ENCODE measurements around the gene PVALB.

- TF ChIP-seq CTCF (IDR thresholded peaks at IDR 0.05) (no peak), POLR2A (IDR thresholded peaks at IDR 0.05; ENCODE audit: low read depth) (no peak)
These were observed 9.2 kb downstream of the PVALB start for GRCh38 chr22:36807627-36808026.
